H9 (cell line): ENCODE results near the gene SUPT5H. TPM values are rescaled to one million over a fixed set of nuclear protein-coding genes. Genes with fewer than 3 reads are reported as not detected.
A peak's percentile ranks its signal among the peaks of the same experiment; 100 is the strongest.

Experiments used
- DNase-seq: peaks from one replicate; pipeline ENCODE4 v3.0.0-alpha.2; 2017
- H2AFZ ChIP-seq: one replicate; pipeline ENCODE4 v1.6.1; 2013; ENCODE audit warnings: mild to moderate bottlenecking, low read length, control low read depth, moderate library complexity
- H2AK5ac ChIP-seq: 2 replicates; pipeline ENCODE4 v1.6.1; 2013; ENCODE audit warnings: low read length, control low read depth, mixed read lengths; ENCODE audit not compliant: insufficient read length
- H2BK120ac ChIP-seq: one replicate; pipeline ENCODE4 v1.6.1; 2013; ENCODE audit warnings: low read depth, mild to moderate bottlenecking, low read length, control low read depth, inconsistent platforms; ENCODE audit not compliant: poor library complexity, severe bottlenecking
- H2BK12ac ChIP-seq: 2 replicates; pipeline ENCODE4 v1.6.1; 2013; ENCODE audit warnings: low read length, control low read depth, mixed read lengths, low read depth; ENCODE audit not compliant: insufficient read length
- H2BK15ac ChIP-seq: 2 replicates; pipeline ENCODE4 v1.6.1; 2013; ENCODE audit warnings: low read depth, low read length, control low read depth
- H2BK20ac ChIP-seq: one replicate; pipeline ENCODE4 v1.6.1; 2013; ENCODE audit warnings: low read depth, mild to moderate bottlenecking, low read length, control low read depth, inconsistent platforms; ENCODE audit not compliant: poor library complexity, severe bottlenecking
- H2BK5ac ChIP-seq: 2 replicates; pipeline ENCODE4 v1.6.1; 2013; ENCODE audit warnings: low read length, control low read depth, mixed read lengths; ENCODE audit not compliant: insufficient read length
- H3K14ac ChIP-seq: 2 replicates; pipeline ENCODE4 v1.6.1; 2013; ENCODE audit warnings: low read length, control low read depth; ENCODE audit not compliant: insufficient read depth
- H3K18ac ChIP-seq: 2 replicates; pipeline ENCODE4 v1.6.1; 2013; ENCODE audit warnings: low read depth, mild to moderate bottlenecking, mixed read lengths, low read length, control low read depth; ENCODE audit not compliant: insufficient read length
- H3K23ac ChIP-seq: 2 replicates; pipeline ENCODE4 v1.6.1; 2013; ENCODE audit warnings: low read length, control low read depth, mixed read lengths, low read depth; ENCODE audit not compliant: insufficient read length
- H3K23me2 ChIP-seq: 2 replicates; pipeline ENCODE4 v1.6.1; 2013; ENCODE audit warnings: low read depth, mild to moderate bottlenecking, mixed read lengths, low read length, control low read depth; ENCODE audit not compliant: insufficient read length, poor library complexity, severe bottlenecking
- H3K27ac ChIP-seq: 2 replicates; pipeline ENCODE4 v1.5.1; 2013; ENCODE audit warnings: low read length, control low read depth, mixed read lengths, low read depth; ENCODE audit not compliant: insufficient read length
- H3K27me3 ChIP-seq: 2 replicates; pipeline ENCODE4 v1.6.1; 2013; ENCODE audit warnings: low read length, control low read depth, inconsistent platforms; ENCODE audit not compliant: insufficient read depth
- H3K4ac ChIP-seq: 2 replicates; pipeline ENCODE4 v1.6.1; 2013; ENCODE audit warnings: low read depth, mild to moderate bottlenecking, control low read depth, inconsistent platforms, low read length, moderate library complexity
- H3K4me1 ChIP-seq: 2 replicates; pipeline ENCODE4 v1.6.1; 2013; ENCODE audit warnings: low read length, control low read depth, inconsistent platforms; ENCODE audit not compliant: insufficient read depth
- H3K4me2 ChIP-seq: 2 replicates; pipeline ENCODE4 v1.6.1; 2013; ENCODE audit warnings: low read length, control low read depth, mixed read lengths; ENCODE audit not compliant: insufficient read length, insufficient read depth
- H3K56ac ChIP-seq: 2 replicates; pipeline ENCODE4 v1.6.1; 2013; ENCODE audit warnings: low read depth, mild to moderate bottlenecking, mixed read lengths, low read length, control low read depth; ENCODE audit not compliant: insufficient read length
- H3K79me1 ChIP-seq: 2 replicates; pipeline ENCODE4 v1.6.1; 2013; ENCODE audit warnings: low read depth, mild to moderate bottlenecking, moderate library complexity, low read length, control low read depth, inconsistent platforms; ENCODE audit not compliant: insufficient read depth, poor library complexity, severe bottlenecking
- H3K79me2 ChIP-seq: 2 replicates; pipeline ENCODE4 v1.6.1; 2013; ENCODE audit warnings: low read length, control low read depth, inconsistent platforms; ENCODE audit not compliant: insufficient read depth
- H3K9ac ChIP-seq: 2 replicates; pipeline ENCODE4 v1.6.1; 2013; ENCODE audit warnings: low read length, control low read depth, mixed read lengths; ENCODE audit not compliant: insufficient read length; ENCODE audit errors: extremely low read depth
- H3K9me3 ChIP-seq: one replicate; pipeline ENCODE4 v1.6.1; 2013; ENCODE audit warnings: low read depth, low read length, inconsistent platforms; ENCODE audit not compliant: control insufficient read depth
- H3T11ph ChIP-seq: one replicate; pipeline ENCODE4 v1.6.1; 2013; ENCODE audit warnings: mild to moderate bottlenecking, low read length, control low read depth, inconsistent platforms
- H4K20me1 ChIP-seq: one replicate; pipeline ENCODE4 v1.6.1; 2013; ENCODE audit not compliant: control insufficient read depth, insufficient read length, insufficient read depth
- H4K5ac ChIP-seq: 2 replicates; pipeline ENCODE4 v1.6.1; 2013; ENCODE audit warnings: low read depth, mild to moderate bottlenecking, mixed read lengths, low read length, control low read depth; ENCODE audit not compliant: insufficient read length
- H4K8ac ChIP-seq: replicated peaks from 2 replicates; pipeline ENCODE4 v1.6.1; 2013; ENCODE audit warnings: low read length, control low read depth, mixed read lengths, low read depth; ENCODE audit not compliant: insufficient read length
- H4K91ac ChIP-seq: 2 replicates; pipeline ENCODE4 v1.6.1; 2013; ENCODE audit warnings: low read depth, mild to moderate bottlenecking, moderate library complexity, mixed read lengths, low read length, control low read depth; ENCODE audit not compliant: insufficient read length
- H3K27ac Mint-ChIP-seq, 3 experiments: 2 replicates in 2 of 3; 3 replicates in 1 of 3; pipeline ENCODE4 v1.8.0; 2020 to 2021; ENCODE audit warnings: mixed read lengths in 3 of 3, mild to moderate bottlenecking in 1 of 3, moderate library complexity in 1 of 3
- H3K27me3 Mint-ChIP-seq: 2 replicates; pipeline ENCODE4 v1.8.0; 2021; ENCODE audit warnings: low read depth, mild to moderate bottlenecking, moderate library complexity, mixed read lengths
- H3K36me3 Mint-ChIP-seq, 3 experiments: 2 replicates in 2 of 3; 3 replicates in 1 of 3; pipeline ENCODE4 v1.8.0; 2020 to 2021; ENCODE audit warnings: low read depth in 3 of 3, mixed read lengths in 3 of 3; ENCODE audit not compliant: insufficient read depth in 1 of 3
- H3K4me1 Mint-ChIP-seq, 2 experiments: 2 replicates each; pipeline ENCODE4 v1.8.0; 2020; ENCODE audit warnings: mixed read lengths in 2 of 2
- H3K4me3 Mint-ChIP-seq, 2 experiments: 2 replicates in 1 of 2; 3 replicates in 1 of 2; pipeline ENCODE4 v1.8.0; 2020 to 2021; ENCODE audit warnings: mild to moderate bottlenecking in 2 of 2, mixed read lengths in 2 of 2, moderate library complexity in 1 of 2
- H3K9me3 Mint-ChIP-seq, 2 experiments: 2 replicates in 1 of 2; 3 replicates in 1 of 2; pipeline ENCODE4 v1.8.0; 2020; ENCODE audit warnings: mild to moderate bottlenecking in 2 of 2, mixed read lengths in 2 of 2, moderate library complexity in 1 of 2
- CTCF ChIP-seq: fragments of 200-600 bp; sonication (generic); conservative IDR thresholded peaks from 3 replicates; pipeline ENCODE4 v1.8.0; 2021; ENCODE audit warnings: antibody characterized with exemption, mild to moderate bottlenecking
- WGBS: extraction: QIAGEN DNeasy Blood & Tissue Kit; methylation state at CpG from one replicate; pipeline ENCODE4 v1.1.7; 2013; ENCODE audit warnings: missing lambda C conversion rate, low lambda C conversion rate, mixed read lengths; ENCODE audit not compliant: insufficient read length; ENCODE audit errors: extremely low coverage; 5-methylcytosine and 5-hydroxymethylcytosine counted together
- total RNA-seq: library from RNA; stranded (reverse); gene quantifications from 2 replicates; pipeline ENCODE4 v1.2.1, GENCODE V29; 2021

SUPT5H gene
- total RNA-seq, 1 experiment from 2014 or later, result 145 TPM

- H3K27ac Mint-ChIP-seq, result peak overlapping the region; percentile 90 to 91 (median 91)
- Histone ChIP-seq H3K9ac (no peak overlapping the region), H2BK15ac (no peak overlapping the region)
Measured at GRCh38 chr19:39518975-39519374, 73.6 kb downstream of the SUPT5H start.

More at GRCh38 chr19:39518975-39519374, 73.6 kb downstream of the SUPT5H start:
- Histone ChIP-seq H3K4me2 (peak overlapping the region; percentile 6), H3K23me2 (peaks cover 10% of the 10 kb centered on the region), H3K23ac (no peak overlapping the region), H2BK120ac (no peak overlapping the region), H2AK5ac (no peak overlapping the region), H4K20me1 (no peaks in the 10 kb centered on the region), H3K56ac (no peak overlapping the region), H2BK12ac (no peak overlapping the region), H2BK5ac (no peak overlapping the region), H3K27ac (no peak overlapping the region), H2BK20ac (no peak overlapping the region), H3K27me3 (no peaks in the 10 kb centered on the region), H4K8ac (no peak overlapping the region), H3T11ph (no peak overlapping the region), H3K4ac (no peak overlapping the region), H3K14ac (no peak overlapping the region), H4K91ac (no peak overlapping the region), H3K79me2 (no peaks in the 10 kb centered on the region; the same call in 1 of the 2 replicates), H2AFZ (no peak overlapping the region), H3K79me1 (peaks cover 4% of the 10 kb centered on the region), H3K18ac (no peak overlapping the region), H4K5ac (no peak overlapping the region), H3K9me3 (no peaks in the 10 kb centered on the region), H3K4me1 (peaks cover 3% of the 10 kb centered on the region; the same call in 1 of the 2 replicates)
- no CpG with 5 or more reads among the region's 9 CpGs for WGBS
- H3K4me1 Mint-ChIP-seq, result peaks cover 26 to 27% of the 10 kb centered on the region in 2 experiments
- peaks cover 24% of the 10 kb centered on the region for H3K27me3 Mint-ChIP-seq
- DNase-seq, result peak; percentile 65
- peaks cover 12 to 20% (median 19%) of the 10 kb centered on the region in 3 experiments; a peak in 6 of 7 replicates for H3K36me3 Mint-ChIP-seq
- peak overlapping the region; percentile 55 to 66; a peak in 4 of 5 replicates for H3K4me3 Mint-ChIP-seq
- TF ChIP-seq CTCF, result no peak
- H3K9me3 Mint-ChIP-seq, result no peaks in the 10 kb centered on the region; a peak in 1 of 5 replicates
